Measurements from ENCODE around the gene GAP43.
"Not testable (repeated sequence)": the region's sequence is repeated elsewhere in the genome, so short reads cannot be mapped to it uniquely, and the experiment has no call there.

The GAP43 gene

GRCh38 chr3:115698851-115699591, 75.7 kb downstream of the GAP43 start:
- DNase-seq (ENCODE audit: low read depth): no peak

- no peak for DNase-seq (ENCODE audit: low read depth)
Observed at GRCh38 chr3:115699706-115700105, 76.4 kb downstream of the GAP43 start.

- no peak for DNase-seq (ENCODE audit: low read depth)
Observed at GRCh38 chr3:115702598-115702997, 79.3 kb downstream of the GAP43 start.

DNA sequence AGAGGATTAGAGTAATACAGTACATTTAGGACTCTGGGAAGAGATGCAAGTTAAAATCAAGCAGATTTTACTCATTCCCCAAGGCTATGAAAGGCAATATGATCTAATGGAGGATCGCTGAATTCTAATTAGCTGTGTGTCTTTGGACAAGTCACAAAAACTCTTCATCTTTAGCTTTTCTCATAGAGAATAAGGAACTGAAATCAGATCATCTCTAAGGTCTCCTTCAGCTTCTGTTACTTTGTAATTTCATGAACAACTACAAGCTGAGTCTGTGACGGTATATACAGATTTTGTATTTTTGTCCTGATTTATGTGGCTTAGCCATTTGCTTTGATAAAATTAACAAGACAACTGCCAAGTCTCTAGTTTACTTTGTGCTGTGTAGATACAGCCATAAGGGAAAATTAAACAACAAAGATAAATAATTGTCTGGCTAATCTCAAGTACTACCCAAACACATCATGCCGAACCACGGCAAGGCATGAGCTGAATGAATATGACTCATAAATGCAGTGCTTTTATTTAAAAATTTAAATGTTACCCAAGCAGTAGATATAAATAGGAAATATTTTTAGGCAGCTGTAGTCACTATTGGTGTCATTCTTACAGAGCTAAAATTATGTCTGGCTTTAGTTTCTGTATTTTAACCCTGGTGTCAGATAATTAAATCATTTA, 81.5 kb downstream of the GAP43 start:
- DNase-seq (ENCODE audit: low read depth): no peak

- DNase-seq (ENCODE audit: low read depth): no peak
Observed at GRCh38 chr3:115706311-115706829, 83.1 kb downstream of the GAP43 start.

GRCh38 chr3:115708540-115708939, 85.2 kb downstream of the GAP43 start:
- no peak for DNase-seq (ENCODE audit: low read depth)

GRCh38 chr3:115709093-115709492, 85.8 kb downstream of the GAP43 start:
- DNase-seq (ENCODE audit: low read depth): no peak

DNA sequence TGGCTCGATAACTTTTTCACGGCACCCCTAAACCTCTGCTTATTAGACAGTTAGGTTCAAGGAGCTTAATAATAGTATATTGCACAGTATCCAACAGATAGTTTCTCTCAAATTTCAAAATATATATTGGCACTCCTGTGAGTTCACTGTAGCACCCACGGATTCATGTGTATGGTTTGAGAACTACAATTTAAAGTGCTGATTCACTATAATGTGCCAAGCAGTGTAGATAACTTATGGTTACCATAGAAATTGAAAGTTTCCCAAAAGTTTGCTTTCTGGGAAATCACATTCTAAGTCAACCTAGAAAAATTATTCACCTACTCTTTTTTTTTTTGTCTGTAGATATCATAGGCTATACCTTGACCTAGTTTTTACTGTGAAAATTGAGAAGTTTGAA, 86.6 kb downstream of the GAP43 start:
- no peak for DNase-seq (ENCODE audit: low read depth)

DNA sequence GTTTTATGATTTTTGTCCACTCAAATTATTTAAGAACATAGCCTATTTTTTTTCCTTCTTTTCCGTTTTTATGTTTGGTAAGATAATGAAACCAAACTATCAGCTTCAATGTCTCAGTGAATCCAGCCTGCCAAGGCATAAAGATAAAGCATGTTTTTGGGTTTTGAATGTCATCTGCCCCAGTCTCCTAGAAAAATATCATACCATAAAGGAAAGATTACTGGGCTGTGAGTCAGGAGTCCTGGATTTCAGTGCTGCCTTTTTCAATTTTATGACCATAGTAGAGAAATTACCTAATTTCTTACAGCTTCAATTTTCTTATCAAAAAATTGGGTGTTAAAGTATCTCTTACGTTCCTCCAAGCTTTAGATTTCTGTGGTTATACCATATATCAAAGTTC, 87.5 kb downstream of the GAP43 start:
- no peak for DNase-seq (ENCODE audit: low read depth)

- no peak for DNase-seq (ENCODE audit: low read depth)
Observed at GRCh38 chr3:115712871-115713270, 89.6 kb downstream of the GAP43 start.

DNA sequence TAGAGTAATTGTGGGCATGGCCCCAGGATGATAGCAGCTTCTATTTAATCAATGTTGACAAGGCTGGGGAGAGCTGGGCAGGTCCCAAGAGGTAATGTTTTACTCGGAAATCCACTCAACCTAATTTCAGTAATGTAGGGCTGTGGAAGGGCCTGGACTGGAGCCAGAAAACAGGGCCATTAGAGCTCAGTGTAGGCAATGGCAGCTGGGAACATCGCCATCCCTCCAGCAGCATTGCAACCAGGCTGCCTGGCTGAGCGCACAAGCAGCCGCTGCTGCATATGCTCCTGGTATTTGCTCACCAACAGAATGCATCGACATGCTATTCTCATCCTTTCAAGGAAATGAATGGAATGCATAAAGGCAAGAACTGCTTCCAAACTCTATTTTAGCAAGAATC, 90.0 kb downstream of the GAP43 start:
- DNase-seq (ENCODE audit: low read depth): no peak

DNA sequence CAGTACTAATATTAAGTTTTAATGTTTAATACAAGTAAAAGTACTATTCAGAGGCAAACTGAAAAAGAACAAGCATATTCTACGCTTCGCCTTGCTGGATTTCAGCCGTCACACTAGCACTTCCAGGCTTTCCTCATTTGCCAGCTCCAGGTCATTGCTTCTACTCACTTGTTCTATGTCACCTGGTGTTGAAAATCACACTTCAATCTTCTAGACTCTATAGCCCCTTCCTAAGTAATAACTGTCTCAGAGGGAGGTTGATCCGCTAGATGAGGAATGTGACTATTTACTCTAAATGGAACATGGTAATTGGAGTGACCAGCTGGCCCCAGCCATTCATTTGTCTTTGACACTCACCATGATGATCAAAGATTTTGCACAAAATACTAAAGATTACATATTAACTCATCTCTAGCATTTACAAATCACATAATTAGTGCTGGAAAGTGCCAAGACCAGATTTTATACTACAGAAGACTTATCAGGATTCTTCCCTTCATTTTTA, 92.0 kb downstream of the GAP43 start:
- no peak for DNase-seq (ENCODE audit: low read depth)

GRCh38 chr3:115720983-115721382, 97.7 kb downstream of the GAP43 start:
- no peak for DNase-seq (ENCODE audit: low read depth)

DNA sequence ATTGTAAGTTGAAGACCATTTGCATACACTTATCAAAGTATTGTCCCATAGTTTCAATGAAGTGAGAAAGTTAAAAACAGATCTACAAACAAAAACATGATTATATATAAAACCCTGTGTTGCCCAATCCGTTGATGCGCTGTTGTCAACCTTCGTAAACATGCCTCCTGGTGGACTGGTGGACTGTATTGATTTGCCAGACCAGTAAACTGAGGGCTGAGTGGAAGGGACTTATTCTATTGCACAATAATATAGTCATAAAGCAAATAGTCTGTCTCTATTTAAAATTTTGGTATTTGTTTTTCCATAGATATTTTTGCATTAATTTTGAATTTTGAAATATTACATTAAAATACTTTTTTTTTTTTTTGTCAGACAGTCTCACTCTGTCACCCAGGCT, 102.5 kb downstream of the GAP43 start:
- no peak for DNase-seq (ENCODE audit: low read depth)

DNA sequence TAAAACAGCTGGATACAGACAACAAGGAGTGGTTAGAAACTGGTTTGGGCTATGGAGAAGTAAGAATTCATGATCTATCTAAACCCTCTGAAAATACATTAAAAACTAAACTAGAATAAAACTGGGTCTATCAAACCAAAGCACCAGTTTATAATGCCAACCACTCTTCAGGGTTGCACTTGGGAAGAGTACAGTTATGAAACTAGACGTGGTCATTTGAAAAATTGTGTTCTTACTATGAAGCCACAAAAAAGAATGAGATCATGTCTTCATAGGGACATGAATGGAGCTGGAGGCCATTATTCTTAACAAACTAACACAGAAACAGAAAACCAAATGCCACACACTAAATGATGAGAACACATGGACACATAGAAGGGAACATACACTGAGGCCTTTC, 103.8 kb downstream of the GAP43 start:
- DNase-seq (ENCODE audit: low read depth): no peak

DNA sequence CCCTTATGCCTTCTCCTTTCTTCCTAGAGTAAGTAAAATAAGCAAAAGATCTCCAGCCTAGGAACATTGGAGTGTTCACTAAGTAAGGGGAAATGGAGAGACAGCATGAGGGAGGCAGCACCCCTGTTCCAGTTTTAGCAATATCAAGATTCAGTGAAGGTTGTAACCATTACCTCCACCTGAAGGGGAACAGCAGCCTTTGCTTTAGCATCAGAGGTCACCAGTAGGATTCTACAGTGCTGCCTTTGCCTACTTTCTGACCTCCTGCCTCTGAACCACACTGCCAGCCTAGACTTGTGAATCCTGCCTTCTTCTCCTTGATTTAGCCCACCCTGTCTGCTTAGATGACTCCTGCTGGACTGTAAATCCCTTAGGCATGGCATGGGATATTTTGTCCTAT, 104.7 kb downstream of the GAP43 start:
- no peak for DNase-seq (ENCODE audit: low read depth)

DNA sequence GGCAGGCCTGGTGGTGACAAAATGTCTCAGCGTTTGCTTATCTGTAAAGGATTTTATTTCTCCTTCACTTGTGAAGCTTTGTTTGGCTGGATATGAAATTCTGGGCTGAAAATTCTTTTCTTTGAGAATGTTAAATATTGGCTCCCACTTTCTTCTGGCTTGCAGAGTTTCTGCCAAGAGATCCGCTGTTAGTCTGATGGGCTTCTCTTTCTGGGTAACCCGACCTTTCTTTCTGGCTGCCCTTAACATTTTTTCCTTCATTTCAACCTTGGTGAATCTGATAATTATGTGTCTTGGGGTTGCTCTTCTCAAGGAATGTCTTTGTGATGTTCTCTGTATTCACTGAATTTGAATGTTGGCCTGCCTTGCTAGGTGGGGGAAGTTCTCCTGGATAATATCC, 113.0 kb downstream of the GAP43 start:
- DNase-seq (ENCODE audit: low read depth): not testable (repeated sequence)

GRCh38 chr3:115741650-115742049, 118.3 kb downstream of the GAP43 start:
- DNase-seq (ENCODE audit: low read depth): no peak

GRCh38 chr3:115744516-115744915, 121.2 kb downstream of the GAP43 start:
- DNase-seq (ENCODE audit: low read depth): not testable (repeated sequence)

- DNase-seq (ENCODE audit: low read depth): not testable (repeated sequence)
Observed at GRCh38 chr3:115752978-115753377, 129.7 kb downstream of the GAP43 start.

GRCh38 chr3:115758076-115758763, 134.9 kb downstream of the GAP43 start:
- no peak for DNase-seq (ENCODE audit: low read depth)

DNA sequence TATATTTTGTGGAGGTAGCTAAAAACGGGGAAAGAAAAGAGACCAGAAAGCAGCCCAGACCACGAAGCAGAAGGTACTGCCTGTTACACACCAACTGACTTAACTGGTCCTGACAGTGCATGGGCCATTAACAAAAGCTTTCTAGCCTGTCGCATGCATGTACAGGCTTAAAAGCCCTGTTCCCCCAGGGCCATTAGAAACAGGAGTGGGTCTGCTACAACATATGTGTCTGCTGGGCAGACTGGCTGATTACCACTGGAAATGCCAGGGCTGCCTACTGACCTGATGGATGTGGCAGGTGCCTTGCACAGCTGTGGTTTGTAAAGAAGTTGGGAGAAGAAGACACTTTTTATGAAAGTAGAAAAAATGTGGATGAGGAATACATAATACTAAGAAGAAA, 137.4 kb downstream of the GAP43 start:
- no peak for DNase-seq (ENCODE audit: low read depth)

DNA sequence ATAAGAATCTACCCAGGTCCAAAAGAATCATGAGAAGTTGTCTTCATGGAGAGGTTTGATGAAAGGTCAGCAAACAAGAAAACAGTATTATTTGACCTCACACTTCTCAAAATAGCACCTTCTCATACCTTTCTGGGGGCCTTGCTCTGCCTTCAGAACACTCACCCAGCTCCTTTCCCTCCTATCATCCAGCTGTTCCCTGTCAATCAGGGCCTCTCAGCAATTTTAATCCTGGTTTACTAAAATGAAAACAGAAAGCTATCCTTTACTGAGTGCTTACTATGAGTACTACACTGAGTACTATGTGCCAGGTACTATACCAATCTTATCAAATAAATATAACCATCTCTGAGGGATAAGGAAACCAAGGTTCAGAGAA, 138.6 kb downstream of the GAP43 start:
- DNase-seq (ENCODE audit: low read depth): no peak
